WTC11 (cell line): ENCODE results near the gene SPATA17. TPM values are rescaled to one million over a fixed set of nuclear protein-coding genes. Genes with fewer than 3 reads are reported as not detected.

Experiments used
- ATAC-seq: fragments of 200-7000 bp; cut with Tn5 transposase; 2 replicates; pipeline ENCODE4 v1.10.0; 2021; ENCODE audit warnings: mild to moderate bottlenecking, moderate library complexity
- CTCF ChIA-PET: fragments of 300-600 bp; sonication (Branson Sonifier 250); formaldehyde crosslinking; loops from one replicate; lab custom pipeline; 2021; ENCODE audit warnings: antibody characterized with exemption; lab: Charles Lee
- POLR2A ChIA-PET: fragments of 350-600 bp; sonication (Branson Sonifier 250); formaldehyde crosslinking; loops from one replicate; lab custom pipeline; 2021; ENCODE audit warnings: antibody characterized with exemption; lab: Charles Lee
- DNase-seq: peaks from one replicate; pipeline ENCODE4 v3.0.0; 2021; ENCODE audit warnings: low spot score
- H3K27ac Mint-ChIP-seq: 2 replicates; pipeline ENCODE4 v1.8.0; 2021; ENCODE audit warnings: mixed read lengths
- H3K27me3 Mint-ChIP-seq: 2 replicates; pipeline ENCODE4 v1.8.0; 2021; ENCODE audit warnings: low read depth, mild to moderate bottlenecking, moderate library complexity, mixed read lengths
- H3K36me3 Mint-ChIP-seq: 2 replicates; pipeline ENCODE4 v1.8.0; 2021; ENCODE audit warnings: mixed read lengths
- H3K4me1 Mint-ChIP-seq: 2 replicates; pipeline ENCODE4 v1.8.0; 2022; ENCODE audit warnings: mixed read lengths
- H3K4me3 Mint-ChIP-seq: 2 replicates; pipeline ENCODE4 v1.8.0; 2021; ENCODE audit warnings: mild to moderate bottlenecking, moderate library complexity, mixed read lengths
- H3K9me3 Mint-ChIP-seq: 2 replicates; pipeline ENCODE4 v1.8.0; 2021; ENCODE audit warnings: mixed read lengths
- AFF4 ChIP-seq: sonication (generic); formaldehyde crosslinking; IDR thresholded peaks from 2 replicates; pipeline ENCODE4 v1.8.1; 2023; ENCODE audit warnings: mild to moderate bottlenecking, missing genetic modification reagents, borderline replicate concordance
- ARID4B ChIP-seq: sonication (generic); formaldehyde crosslinking; IDR thresholded peaks from 2 replicates; pipeline ENCODE4 v1.8.0; 2023; ENCODE audit warnings: missing genetic modification reagents, mild to moderate bottlenecking, borderline replicate concordance
- CDX4 ChIP-seq: fragments of 250-450 bp; sonication (Bioruptor Pico); IDR thresholded peaks from 2 replicates; pipeline ENCODE4 v1.9.0; 2021; ENCODE audit warnings: moderate library complexity, mild to moderate bottlenecking, inconsistent platforms, borderline replicate concordance
- E2F4 ChIP-seq: sonication (generic); formaldehyde crosslinking; IDR thresholded peaks from 2 replicates; pipeline ENCODE4 v1.8.1; 2022; ENCODE audit warnings: low read depth, mild to moderate bottlenecking, moderate library complexity, missing genetic modification reagents, borderline replicate concordance
- ELF4 ChIP-seq: sonication (generic); formaldehyde crosslinking; IDR thresholded peaks from 2 replicates; pipeline ENCODE4 v1.8.1; 2022; ENCODE audit warnings: low read depth, mild to moderate bottlenecking, moderate library complexity, missing genetic modification reagents
- ETV6 ChIP-seq: sonication (generic); formaldehyde crosslinking; IDR thresholded peaks from 2 replicates; pipeline ENCODE4 v1.8.1; 2022; ENCODE audit warnings: mild to moderate bottlenecking, missing genetic modification reagents
- GABPB1 ChIP-seq: sonication (generic); formaldehyde crosslinking; IDR thresholded peaks from 2 replicates; pipeline ENCODE4 v1.8.1; 2023; ENCODE audit warnings: mild to moderate bottlenecking, missing genetic modification reagents
- JAZF1 ChIP-seq: fragments of 250-450 bp; sonication (Bioruptor Pico); IDR thresholded peaks from 2 replicates; pipeline ENCODE4 v1.9.0; 2021; ENCODE audit warnings: moderate library complexity, mild to moderate bottlenecking, inconsistent platforms
- MAX ChIP-seq: sonication (generic); formaldehyde crosslinking; IDR thresholded peaks from 2 replicates; pipeline ENCODE4 v1.8.0; 2022; ENCODE audit warnings: mild to moderate bottlenecking, missing genetic modification reagents
- NR1H2 ChIP-seq: sonication (generic); formaldehyde crosslinking; IDR thresholded peaks from 2 replicates; pipeline ENCODE4 v1.9.0; 2021; ENCODE audit warnings: mild to moderate bottlenecking, moderate library complexity, missing genetic modification reagents
- OVOL2 ChIP-seq: fragments of 250-450 bp; sonication (Bioruptor Pico); IDR thresholded peaks from 2 replicates; pipeline ENCODE4 v1.9.0; 2021; ENCODE audit warnings: mild to moderate bottlenecking, borderline replicate concordance
- RORB ChIP-seq: fragments of 250-450 bp; sonication (Bioruptor Pico); IDR thresholded peaks from 2 replicates; pipeline ENCODE4 v1.9.0; 2021; ENCODE audit warnings: mild to moderate bottlenecking
- STAT6 ChIP-seq: sonication (generic); formaldehyde crosslinking; conservative IDR thresholded peaks from 2 replicates; pipeline ENCODE4 v1.8.1; 2023; ENCODE audit warnings: mild to moderate bottlenecking, low read depth, missing genetic modification reagents, moderate library complexity
- ZNF263 ChIP-seq: sonication (generic); formaldehyde crosslinking; IDR thresholded peaks from 2 replicates; pipeline ENCODE4 v1.8.1; 2022; ENCODE audit warnings: low read depth, mild to moderate bottlenecking, moderate library complexity, missing genetic modification reagents
- ZNF416 ChIP-seq: fragments of 250-450 bp; sonication (Bioruptor Pico); IDR thresholded peaks from 2 replicates; pipeline ENCODE4 v1.9.0; 2021; ENCODE audit warnings: mild to moderate bottlenecking, inconsistent platforms
- ZNF671 ChIP-seq: fragments of 250-450 bp; sonication (Bioruptor Pico); IDR thresholded peaks from 2 replicates; pipeline ENCODE4 v1.8.0; 2021; ENCODE audit warnings: mild to moderate bottlenecking
- total RNA-seq: library from RNA; stranded (reverse); gene quantifications from 3 replicates; pipeline ENCODE4 v1.2.3, GENCODE V29; 2021

Gene SPATA17
- total RNA-seq, 1 experiment from 2014 or later = 1.3 TPM

- no peak for TF ChIP-seq STAT6 (CRISPR knock-in tag)
- TF ChIP-seq JAZF1 (CRISPR knock-in tag) = no peak
- no peak for TF ChIP-seq ELF4 (CRISPR knock-in tag)
- no peak for TF ChIP-seq ZNF263 (CRISPR knock-in tag)
- TF ChIP-seq, all 79 proteins: peak for 0
Measured at GRCh38 chr1:217876896-217877295, 245.8 kb downstream of the SPATA17 start (continued).

GRCh38 chr1:217881131-217881543 lies 250.0 kb downstream of the SPATA17 start:
- CTCF ChIA-PET = no interaction called here
- ATAC-seq = no peak

More at GRCh38 chr1:217881131-217881543, 250.0 kb downstream of the SPATA17 start:
- Mint-ChIP-seq H3K36me3 (peaks cover 11% of the 10 kb centered on the region), H3K27me3 (no peaks in the 10 kb centered on the region), H3K4me3 (no peak overlapping the region), H3K27ac (no peak overlapping the region), H3K9me3 (peaks cover 22% of the 10 kb centered on the region), H3K4me1 (peaks cover 5% of the 10 kb centered on the region; the same call in 1 of the 2 replicates)
- TF ChIP-seq ARID4B (CRISPR knock-in tag) = no peak
- no peak for TF ChIP-seq OVOL2
- TF ChIP-seq ZNF671 (CRISPR knock-in tag) = no peak
- TF ChIP-seq AFF4 (CRISPR knock-in tag) = no peak
- TF ChIP-seq E2F4 (CRISPR knock-in tag) = no peak
- TF ChIP-seq MAX = no peak
- no peak for TF ChIP-seq CDX4 (CRISPR knock-in tag)
- no peak for TF ChIP-seq NR1H2 (CRISPR knock-in tag)
- no peak for TF ChIP-seq GABPB1 (CRISPR knock-in tag)
- no peak for TF ChIP-seq RORB (CRISPR knock-in tag)
- no peak for TF ChIP-seq ETV6 (CRISPR knock-in tag)
- no peak for TF ChIP-seq ZNF416 (CRISPR knock-in tag)
- POLR2A ChIA-PET = no interaction called here
- no peak for DNase-seq
